Astrocyte of the spinal cord (primary cell): ENCODE results near the gene RABGGTA.

ENCODE experiments used
- DNase-seq: peaks from one replicate; pipeline ENCODE4 v3.0.0; 2011; ENCODE audit warnings: low read depth, low spot score
- H3K4me3 ChIP-seq: 2 replicates; pipeline ENCODE4 v1.5.1; 2011; ENCODE audit warnings: low read depth, mild to moderate bottlenecking, low read length, moderate library complexity
- CTCF ChIP-seq: IDR thresholded peaks from 2 replicates; pipeline ENCODE4 v1.5.1; 2012; ENCODE audit warnings: low read depth, mild to moderate bottlenecking, low read length, inconsistent platforms
- in situ Hi-C: cut with HindIII; loops from 2 replicates; pipeline ENCODE4 v1.10.0; 2017; ENCODE audit warnings: low sequenced_read_pairs

Gene RABGGTA

GRCh38 chr14:24255931-24256711 lies 15.3 kb downstream of the RABGGTA start:
- DNase-seq, result no peak
- H3K4me3 ChIP-seq, result no peak overlapping the region
- in situ Hi-C loops, result no loop called here
- no peak for TF ChIP-seq CTCF

- no peak for DNase-seq
- no peak overlapping the region for H3K4me3 ChIP-seq
- in situ Hi-C loops, result no loop called here
- TF ChIP-seq CTCF, result no peak
These were observed 16.0 kb downstream of the RABGGTA start for GRCh38 chr14:24255438-24255837.

- in situ Hi-C loops, result no loop called here
These were observed 16.6 kb downstream of the RABGGTA start for GRCh38 chr14:24254630-24255392.

GRCh38 chr14:24253936-24254335 lies 17.5 kb downstream of the RABGGTA start:
- TF ChIP-seq CTCF, result no peak
- no peak overlapping the region for H3K4me3 ChIP-seq
- in situ Hi-C loops, result no loop called here
- no peak for DNase-seq

More at GRCh38 chr14:24254630-24255392, 16.6 kb downstream of the RABGGTA start:
- H3K4me3 ChIP-seq, result no peak overlapping the region
- no peak for TF ChIP-seq CTCF
- no peak for DNase-seq

- in situ Hi-C loops, result no loop called here
- no peak for DNase-seq
- H3K4me3 ChIP-seq, result no peak overlapping the region
- no peak for TF ChIP-seq CTCF
These were observed 18.9 kb downstream of the RABGGTA start for GRCh38 chr14:24252289-24253124.

GRCh38 chr14:24251880-24252288 lies 19.5 kb downstream of the RABGGTA start:
- in situ Hi-C loops, result no loop called here
- DNase-seq, result no peak
- no peak for TF ChIP-seq CTCF
- no peak overlapping the region for H3K4me3 ChIP-seq
